NCI-H2081 (cell line): Measurements from ENCODE around the gene KRT7.
"Not testable (repeated sequence)": the region's sequence is repeated elsewhere in the genome, so short reads cannot be mapped to it uniquely, and the experiment has no call there.

Experiments
- DNase-seq, 2 experiments: peaks; one replicate each; lab custom pipeline; 2025; lab: John Stamatoyannopoulos, UW

KRT7 gene

GRCh38 chr12:52278575-52279421 is 45.8 kb downstream of the KRT7 start:
- DNase-seq: peak; percentile 55 to 60

DNA sequence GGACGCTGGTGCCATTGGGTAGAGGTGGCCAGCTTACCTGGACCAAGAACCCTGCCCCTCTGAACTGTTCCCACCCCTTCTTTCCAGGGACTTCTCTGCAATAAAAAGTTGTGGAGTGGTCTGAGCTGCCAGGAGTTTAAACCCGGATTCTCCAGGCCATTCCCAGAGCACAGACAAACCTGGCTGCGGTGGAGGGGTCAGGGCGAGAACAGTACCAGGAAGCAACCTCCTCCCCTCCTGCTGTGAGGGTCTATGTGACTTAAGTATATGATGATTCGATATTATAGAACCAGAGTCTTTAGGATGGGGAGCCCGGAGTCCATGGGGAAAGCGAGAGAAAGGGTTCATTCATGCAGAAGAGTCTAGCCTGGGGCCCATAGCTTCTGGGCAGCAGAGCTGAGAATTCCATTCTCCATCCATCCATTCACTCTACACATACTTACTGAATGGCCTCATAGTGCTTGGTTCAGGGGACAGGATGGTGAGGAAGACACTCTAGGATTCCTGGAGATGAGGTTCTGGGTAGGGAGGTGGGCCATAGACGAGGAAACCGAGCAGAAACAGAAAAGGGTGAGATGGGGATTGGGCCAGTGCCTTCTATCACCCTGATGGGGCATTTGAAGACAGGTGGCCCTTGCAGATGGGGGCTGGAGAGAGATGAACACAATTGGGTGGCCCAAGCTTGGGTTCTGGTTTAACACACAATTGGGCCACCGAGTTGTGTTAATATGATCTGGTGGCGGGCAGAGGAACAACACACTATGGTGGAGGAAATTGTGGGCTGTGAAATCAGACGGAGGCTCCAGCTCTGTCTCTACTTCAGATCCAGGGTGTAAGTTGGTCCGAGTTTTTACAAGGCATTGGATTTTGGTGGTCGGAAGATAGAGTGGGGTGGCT is 46.6 kb downstream of the KRT7 start:
- DNase-seq: no peak

- DNase-seq: no peak
These were observed 47.3 kb downstream of the KRT7 start for GRCh38 chr12:52280319-52280795.

DNA sequence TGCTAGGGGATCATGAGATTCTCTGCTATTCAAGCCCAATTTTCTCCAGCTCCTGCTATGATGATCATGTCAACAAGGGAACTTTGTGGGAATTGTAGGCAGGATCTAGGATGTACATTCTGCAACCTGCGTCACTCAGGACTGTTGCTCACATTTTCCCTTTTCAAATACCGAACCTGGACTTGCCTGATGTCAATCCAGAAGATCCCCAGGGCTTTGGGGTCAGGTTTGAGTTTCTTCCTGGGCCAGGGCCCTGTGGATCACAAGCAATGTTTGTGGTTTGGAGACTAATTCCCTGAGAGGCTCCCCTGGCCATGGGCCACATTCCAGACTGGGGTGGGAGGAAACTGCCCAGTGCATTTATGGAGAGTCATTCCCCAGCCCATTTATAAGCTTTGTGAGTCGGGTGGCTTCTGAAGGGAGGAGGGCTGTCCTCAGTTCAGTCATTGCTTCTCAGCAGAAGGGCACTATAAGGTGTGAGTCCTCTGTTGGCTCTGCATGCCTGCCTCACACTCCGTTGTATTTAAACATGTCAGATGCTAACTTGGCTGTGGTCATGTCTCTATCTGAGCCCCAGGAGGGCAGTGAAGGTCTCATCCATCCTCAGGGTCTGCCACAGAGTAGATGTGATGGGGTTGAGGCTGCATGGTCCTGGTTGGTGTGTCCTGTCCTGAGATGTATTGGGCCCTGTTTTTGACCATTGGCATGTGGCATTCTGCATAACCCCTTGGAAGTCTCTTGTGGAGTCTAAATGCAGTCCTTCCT is 47.9 kb downstream of the KRT7 start:
- no peak for DNase-seq

- DNase-seq: no peak
These were observed 51.6 kb downstream of the KRT7 start for GRCh38 chr12:52284562-52285171.

DNA sequence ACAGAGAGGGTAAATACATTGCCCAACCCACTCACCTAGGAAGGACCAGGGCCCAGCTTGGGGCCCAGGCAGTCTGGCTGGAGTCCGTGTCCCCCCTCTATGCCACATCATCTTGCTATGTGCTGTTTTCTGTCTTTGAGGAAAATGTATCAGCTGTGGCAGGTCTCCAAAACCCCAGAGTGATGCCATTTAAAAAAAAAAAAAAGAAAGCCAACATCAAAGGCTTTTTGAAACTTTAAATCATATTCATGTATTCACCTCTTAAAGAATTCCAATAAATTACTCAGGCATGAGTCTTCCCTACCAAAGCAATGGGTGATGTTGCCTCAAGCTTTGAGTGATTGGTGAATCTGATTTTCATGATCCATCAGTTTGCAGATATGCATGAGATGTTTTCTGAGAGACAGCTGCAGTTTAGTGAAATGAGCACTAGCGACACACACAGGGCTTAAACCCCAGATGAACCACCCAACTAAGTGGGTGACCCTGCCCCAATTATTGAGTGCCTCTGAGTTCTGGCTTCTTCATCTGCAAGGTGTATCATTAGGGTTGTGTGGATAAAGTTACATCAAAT is 52.2 kb downstream of the KRT7 start:
- DNase-seq: no peak

GRCh38 chr12:52285851-52286530 is 52.9 kb downstream of the KRT7 start:
- no peak for DNase-seq

GRCh38 chr12:52286857-52287785 is 54.1 kb downstream of the KRT7 start:
- not testable (repeated sequence) for DNase-seq

- not testable (repeated sequence) for DNase-seq
These were observed 55.1 kb downstream of the KRT7 start for GRCh38 chr12:52287816-52288805.

GRCh38 chr12:52290483-52291134 is 57.6 kb downstream of the KRT7 start:
- not testable (repeated sequence) for DNase-seq

GRCh38 chr12:52291267-52291935 is 58.4 kb downstream of the KRT7 start, which contains the start of gene KRT81:
TSS of gene KRT81 (minus strand) at chr12:52291534. CDS start at chr12:52291465, 69 bp downstream.
- no peak for DNase-seq

- no peak for DNase-seq
These were observed 60.9 kb downstream of the KRT7 start for GRCh38 chr12:52293926-52294325.

DNA sequence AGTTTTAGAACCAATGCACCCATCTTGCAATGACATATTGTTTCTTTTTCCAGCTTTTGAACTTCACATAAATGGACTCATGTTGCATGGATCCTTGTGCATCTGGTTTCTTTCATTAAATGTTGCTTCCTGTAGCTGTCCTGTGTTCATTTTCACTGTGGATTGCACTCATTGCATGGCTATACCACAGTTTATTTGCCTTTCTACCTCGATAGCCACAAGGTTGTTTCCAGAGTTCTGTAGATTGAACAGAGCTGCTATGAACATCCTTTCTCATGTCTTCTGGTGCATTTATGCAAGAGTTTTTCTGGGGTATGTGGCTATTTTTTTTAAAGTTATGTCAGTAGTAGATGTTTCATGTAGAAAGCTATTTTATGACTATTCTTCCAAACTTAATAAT is 61.8 kb downstream of the KRT7 start:
- DNase-seq: no peak

GRCh38 chr12:52295663-52296062 is 62.6 kb downstream of the KRT7 start:
- no peak for DNase-seq

DNA sequence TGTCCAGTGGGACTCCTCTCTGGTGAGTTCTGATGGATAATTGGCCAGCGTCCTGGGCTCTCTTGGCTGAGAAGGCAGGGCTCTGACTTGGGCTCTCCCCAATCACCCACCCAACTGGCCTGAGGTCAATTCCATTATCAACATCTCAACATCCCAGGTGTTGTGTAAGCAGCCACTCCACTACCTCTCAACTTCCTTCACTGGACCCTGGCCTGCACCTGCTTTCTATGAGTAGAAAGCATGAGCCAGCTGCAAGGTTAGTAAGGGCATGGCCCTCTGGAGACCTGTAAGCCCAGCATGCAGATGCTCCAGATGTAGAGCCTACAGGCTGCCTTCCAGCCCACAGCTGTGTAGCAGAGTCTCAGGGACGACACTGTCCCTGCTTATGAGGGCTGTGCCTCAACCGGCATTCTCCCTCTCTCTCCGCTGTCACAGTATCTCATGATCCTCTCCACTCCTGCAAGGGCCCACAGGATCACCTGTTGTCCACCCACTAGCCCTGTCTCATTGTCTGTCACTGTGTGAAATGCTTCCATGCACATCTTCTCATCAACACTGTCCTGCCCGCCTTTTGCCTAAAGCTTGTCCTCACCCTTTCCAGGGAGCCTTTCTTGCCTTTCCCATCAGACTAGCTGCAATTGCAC is 63.7 kb downstream of the KRT7 start:
- no peak for DNase-seq
